ENCODE data around the gene ATP5PB.

GRCh38 chr1:111504097-111504496 lies 54.8 kb downstream of the ATP5PB start:
- TF ChIP-seq, protein P1, sequence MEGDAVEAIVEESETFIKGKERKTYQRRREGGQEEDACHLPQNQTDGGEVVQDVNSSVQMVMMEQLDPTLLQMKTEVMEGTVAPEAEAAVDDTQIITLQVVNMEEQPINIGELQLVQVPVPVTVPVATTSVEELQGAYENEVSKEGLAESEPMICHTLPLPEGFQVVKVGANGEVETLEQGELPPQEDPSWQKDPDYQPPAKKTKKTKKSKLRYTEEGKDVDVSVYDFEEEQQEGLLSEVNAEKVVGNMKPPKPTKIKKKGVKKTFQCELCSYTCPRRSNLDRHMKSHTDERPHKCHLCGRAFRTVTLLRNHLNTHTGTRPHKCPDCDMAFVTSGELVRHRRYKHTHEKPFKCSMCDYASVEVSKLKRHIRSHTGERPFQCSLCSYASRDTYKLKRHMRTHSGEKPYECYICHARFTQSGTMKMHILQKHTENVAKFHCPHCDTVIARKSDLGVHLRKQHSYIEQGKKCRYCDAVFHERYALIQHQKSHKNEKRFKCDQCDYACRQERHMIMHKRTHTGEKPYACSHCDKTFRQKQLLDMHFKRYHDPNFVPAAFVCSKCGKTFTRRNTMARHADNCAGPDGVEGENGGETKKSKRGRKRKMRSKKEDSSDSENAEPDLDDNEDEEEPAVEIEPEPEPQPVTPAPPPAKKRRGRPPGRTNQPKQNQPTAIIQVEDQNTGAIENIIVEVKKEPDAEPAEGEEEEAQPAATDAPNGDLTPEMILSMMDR (conservative IDR thresholded peaks at IDR 0.05; ENCODE audit: low read length): no peak
- no peak for TF ChIP-seq EZH2phosphoT487 (IDR thresholded peaks at IDR 0.05; ENCODE audit: borderline replicate concordance, low read depth, low read length)
